ENCODE measurements around the gene RNU4-1.

DNA sequence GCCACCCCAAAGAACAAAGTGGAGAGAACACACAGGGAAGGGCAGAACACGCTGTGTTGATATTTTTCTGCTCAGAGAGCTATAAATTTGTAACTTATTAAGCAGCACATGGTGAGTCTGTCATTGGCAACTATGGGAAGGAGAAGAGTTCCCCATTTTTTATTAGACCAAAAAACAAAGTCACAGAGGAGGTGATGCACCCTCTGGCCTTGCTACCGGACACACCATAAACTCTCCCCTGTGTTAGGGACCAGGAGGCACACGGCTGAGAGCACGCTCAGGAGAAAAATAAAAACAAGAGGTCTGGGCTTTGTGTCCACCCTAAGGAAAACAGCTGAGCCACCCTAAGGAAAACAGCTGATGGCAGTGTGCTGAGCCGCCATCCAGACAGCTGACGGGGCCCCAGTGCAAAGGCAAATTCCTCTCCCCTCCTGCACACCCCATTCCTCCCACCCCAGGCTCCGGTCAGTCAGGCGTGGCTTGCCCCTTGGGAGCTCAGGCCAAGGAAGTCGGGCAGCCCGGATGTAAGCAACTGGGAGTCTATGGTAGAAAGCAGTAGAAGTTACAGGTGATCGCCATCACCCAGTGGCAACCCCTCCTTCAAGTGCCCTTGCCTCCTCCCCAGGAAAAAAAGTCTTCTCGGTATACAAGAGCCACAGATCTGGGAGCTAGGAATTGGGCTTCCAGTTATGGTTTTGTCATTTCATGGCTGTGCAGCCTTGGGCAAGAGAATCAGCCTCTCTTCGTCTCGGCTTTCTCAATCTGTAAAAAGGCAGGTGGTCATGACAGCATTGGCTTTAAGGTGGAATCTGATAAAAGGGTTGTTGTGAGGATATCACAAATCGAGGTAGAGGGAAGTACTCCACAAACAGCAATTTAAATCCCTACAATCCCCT lies 29.9 kb downstream of the RNU4-1 start:
- TF ChIP-seq, protein P1, sequence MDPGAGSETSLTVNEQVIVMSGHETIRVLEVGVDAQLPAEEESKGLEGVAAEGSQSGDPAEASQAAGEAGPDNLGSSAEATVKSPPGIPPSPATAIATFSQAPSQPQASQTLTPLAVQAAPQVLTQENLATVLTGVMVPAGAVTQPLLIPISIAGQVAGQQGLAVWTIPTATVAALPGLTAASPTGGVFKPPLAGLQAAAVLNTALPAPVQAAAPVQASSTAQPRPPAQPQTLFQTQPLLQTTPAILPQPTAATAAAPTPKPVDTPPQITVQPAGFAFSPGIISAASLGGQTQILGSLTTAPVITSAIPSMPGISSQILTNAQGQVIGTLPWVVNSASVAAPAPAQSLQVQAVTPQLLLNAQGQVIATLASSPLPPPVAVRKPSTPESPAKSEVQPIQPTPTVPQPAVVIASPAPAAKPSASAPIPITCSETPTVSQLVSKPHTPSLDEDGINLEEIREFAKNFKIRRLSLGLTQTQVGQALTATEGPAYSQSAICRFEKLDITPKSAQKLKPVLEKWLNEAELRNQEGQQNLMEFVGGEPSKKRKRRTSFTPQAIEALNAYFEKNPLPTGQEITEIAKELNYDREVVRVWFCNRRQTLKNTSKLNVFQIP (CRISPR knock-in tag; IDR thresholded peaks at IDR 0.05; ENCODE audit: borderline replicate concordance, low read depth), result no peak
- TF ChIP-seq PPARA (CRISPR knock-in tag; IDR thresholded peaks at IDR 0.05; ENCODE audit: borderline replicate concordance), result no peak
- TF ChIP-seq, protein P2, sequence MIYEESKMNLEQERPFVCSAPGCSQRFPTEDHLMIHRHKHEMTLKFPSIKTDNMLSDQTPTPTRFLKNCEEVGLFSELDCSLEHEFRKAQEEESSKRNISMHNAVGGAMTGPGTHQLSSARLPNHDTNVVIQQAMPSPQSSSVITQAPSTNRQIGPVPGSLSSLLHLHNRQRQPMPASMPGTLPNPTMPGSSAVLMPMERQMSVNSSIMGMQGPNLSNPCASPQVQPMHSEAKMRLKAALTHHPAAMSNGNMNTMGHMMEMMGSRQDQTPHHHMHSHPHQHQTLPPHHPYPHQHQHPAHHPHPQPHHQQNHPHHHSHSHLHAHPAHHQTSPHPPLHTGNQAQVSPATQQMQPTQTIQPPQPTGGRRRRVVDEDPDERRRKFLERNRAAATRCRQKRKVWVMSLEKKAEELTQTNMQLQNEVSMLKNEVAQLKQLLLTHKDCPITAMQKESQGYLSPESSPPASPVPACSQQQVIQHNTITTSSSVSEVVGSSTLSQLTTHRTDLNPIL (CRISPR knock-in tag; IDR thresholded peaks at IDR 0.05; ENCODE audit: low read depth), result no peak
- no peak for TF ChIP-seq ARNTL (CRISPR knock-in tag; IDR thresholded peaks at IDR 0.05; ENCODE audit: borderline replicate concordance, low read depth)
- TF ChIP-seq, protein P3, sequence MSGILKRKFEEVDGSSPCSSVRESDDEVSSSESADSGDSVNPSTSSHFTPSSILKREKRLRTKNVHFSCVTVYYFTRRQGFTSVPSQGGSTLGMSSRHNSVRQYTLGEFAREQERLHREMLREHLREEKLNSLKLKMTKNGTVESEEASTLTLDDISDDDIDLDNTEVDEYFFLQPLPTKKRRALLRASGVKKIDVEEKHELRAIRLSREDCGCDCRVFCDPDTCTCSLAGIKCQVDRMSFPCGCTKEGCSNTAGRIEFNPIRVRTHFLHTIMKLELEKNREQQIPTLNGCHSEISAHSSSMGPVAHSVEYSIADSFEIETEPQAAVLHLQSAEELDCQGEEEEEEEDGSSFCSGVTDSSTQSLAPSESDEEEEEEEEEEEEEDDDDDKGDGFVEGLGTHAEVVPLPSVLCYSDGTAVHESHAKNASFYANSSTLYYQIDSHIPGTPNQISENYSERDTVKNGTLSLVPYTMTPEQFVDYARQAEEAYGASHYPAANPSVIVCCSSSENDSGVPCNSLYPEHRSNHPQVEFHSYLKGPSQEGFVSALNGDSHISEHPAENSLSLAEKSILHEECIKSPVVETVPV (CRISPR knock-in tag; IDR thresholded peaks at IDR 0.05), result no peak
- TF ChIP-seq, protein P4, sequence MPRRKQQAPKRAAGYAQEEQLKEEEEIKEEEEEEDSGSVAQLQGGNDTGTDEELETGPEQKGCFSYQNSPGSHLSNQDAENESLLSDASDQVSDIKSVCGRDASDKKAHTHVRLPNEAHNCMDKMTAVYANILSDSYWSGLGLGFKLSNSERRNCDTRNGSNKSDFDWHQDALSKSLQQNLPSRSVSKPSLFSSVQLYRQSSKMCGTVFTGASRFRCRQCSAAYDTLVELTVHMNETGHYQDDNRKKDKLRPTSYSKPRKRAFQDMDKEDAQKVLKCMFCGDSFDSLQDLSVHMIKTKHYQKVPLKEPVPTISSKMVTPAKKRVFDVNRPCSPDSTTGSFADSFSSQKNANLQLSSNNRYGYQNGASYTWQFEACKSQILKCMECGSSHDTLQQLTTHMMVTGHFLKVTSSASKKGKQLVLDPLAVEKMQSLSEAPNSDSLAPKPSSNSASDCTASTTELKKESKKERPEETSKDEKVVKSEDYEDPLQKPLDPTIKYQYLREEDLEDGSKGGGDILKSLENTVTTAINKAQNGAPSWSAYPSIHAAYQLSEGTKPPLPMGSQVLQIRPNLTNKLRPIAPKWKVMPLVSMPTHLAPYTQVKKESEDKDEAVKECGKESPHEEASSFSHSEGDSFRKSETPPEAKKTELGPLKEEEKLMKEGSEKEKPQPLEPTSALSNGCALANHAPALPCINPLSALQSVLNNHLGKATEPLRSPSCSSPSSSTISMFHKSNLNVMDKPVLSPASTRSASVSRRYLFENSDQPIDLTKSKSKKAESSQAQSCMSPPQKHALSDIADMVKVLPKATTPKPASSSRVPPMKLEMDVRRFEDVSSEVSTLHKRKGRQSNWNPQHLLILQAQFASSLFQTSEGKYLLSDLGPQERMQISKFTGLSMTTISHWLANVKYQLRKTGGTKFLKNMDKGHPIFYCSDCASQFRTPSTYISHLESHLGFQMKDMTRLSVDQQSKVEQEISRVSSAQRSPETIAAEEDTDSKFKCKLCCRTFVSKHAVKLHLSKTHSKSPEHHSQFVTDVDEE (CRISPR knock-in tag; IDR thresholded peaks at IDR 0.05), result no peak
- TF ChIP-seq CSDC2 (CRISPR knock-in tag; IDR thresholded peaks at IDR 0.05), result no peak
- no peak for TF ChIP-seq TCF4 (CRISPR knock-in tag; IDR thresholded peaks at IDR 0.05; ENCODE audit: borderline replicate concordance)
- no peak for TF ChIP-seq ISL1 (CRISPR knock-in tag; IDR thresholded peaks at IDR 0.05)
- no peak for TF ChIP-seq ZFP30 (CRISPR knock-in tag; IDR thresholded peaks at IDR 0.05)
- no peak for TF ChIP-seq TOX (CRISPR knock-in tag; IDR thresholded peaks at IDR 0.05; ENCODE audit: borderline replicate concordance)
- no peak for TF ChIP-seq GLIS3 (CRISPR knock-in tag; IDR thresholded peaks at IDR 0.05)
- TF ChIP-seq, protein P5, sequence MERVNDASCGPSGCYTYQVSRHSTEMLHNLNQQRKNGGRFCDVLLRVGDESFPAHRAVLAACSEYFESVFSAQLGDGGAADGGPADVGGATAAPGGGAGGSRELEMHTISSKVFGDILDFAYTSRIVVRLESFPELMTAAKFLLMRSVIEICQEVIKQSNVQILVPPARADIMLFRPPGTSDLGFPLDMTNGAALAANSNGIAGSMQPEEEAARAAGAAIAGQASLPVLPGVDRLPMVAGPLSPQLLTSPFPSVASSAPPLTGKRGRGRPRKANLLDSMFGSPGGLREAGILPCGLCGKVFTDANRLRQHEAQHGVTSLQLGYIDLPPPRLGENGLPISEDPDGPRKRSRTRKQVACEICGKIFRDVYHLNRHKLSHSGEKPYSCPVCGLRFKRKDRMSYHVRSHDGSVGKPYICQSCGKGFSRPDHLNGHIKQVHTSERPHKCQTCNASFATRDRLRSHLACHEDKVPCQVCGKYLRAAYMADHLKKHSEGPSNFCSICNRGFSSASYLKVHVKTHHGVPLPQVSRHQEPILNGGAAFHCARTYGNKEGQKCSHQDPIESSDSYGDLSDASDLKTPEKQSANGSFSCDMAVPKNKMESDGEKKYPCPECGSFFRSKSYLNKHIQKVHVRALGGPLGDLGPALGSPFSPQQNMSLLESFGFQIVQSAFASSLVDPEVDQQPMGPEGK (CRISPR knock-in tag; IDR thresholded peaks at IDR 0.05; ENCODE audit: borderline replicate concordance), result no peak
- no peak for TF ChIP-seq ESRRG (CRISPR knock-in tag; IDR thresholded peaks at IDR 0.05)

All from SK-N-SH treated with all-trans-retinoic acid at 6 μM for 48 hours (cell line).